NCI-H2171 treated with DMSO at 0.1 percent for 48 hours (cell line): ENCODE measurements around the gene GPR173.

Experiments
- DNase-seq: peaks from one replicate; lab custom pipeline; 2025; lab: John Stamatoyannopoulos, UW

Gene GPR173

GRCh38 chrX:53048169-53049126 is at the start of gene GPR173:
Gene GPR173, plus strand, starts transcription at chrX:53048789. Its CDS starts 27,833 bp downstream, at chrX:53076622.
- peak; percentile 60 for DNase-seq

GRCh38 chrX:53000447-53001135 is 48.0 kb upstream of the GPR173 start:
- no peak for DNase-seq

- DNase-seq: no peak
Observed at GRCh38 chrX:53001958-53002357, 46.6 kb upstream of the GPR173 start.

- no peak for DNase-seq
Observed at GRCh38 chrX:53003111-53003510, 45.5 kb upstream of the GPR173 start.

- no peak for DNase-seq
Observed at GRCh38 chrX:53004038-53004437, 44.6 kb upstream of the GPR173 start.

GRCh38 chrX:53004811-53005210 is 43.8 kb upstream of the GPR173 start:
- no peak for DNase-seq

GRCh38 chrX:53005327-53005726 is 43.3 kb upstream of the GPR173 start:
- no peak for DNase-seq

GRCh38 chrX:53009032-53009431 is 39.6 kb upstream of the GPR173 start:
- no peak for DNase-seq

- DNase-seq: no peak
Observed at GRCh38 chrX:53013291-53013690, 35.3 kb upstream of the GPR173 start.

- DNase-seq: no peak
Observed at GRCh38 chrX:53018627-53019026, 30.0 kb upstream of the GPR173 start.

GRCh38 chrX:53022381-53022780 is 26.2 kb upstream of the GPR173 start:
- no peak for DNase-seq

- DNase-seq: no peak
Observed at GRCh38 chrX:53028678-53029077, 19.9 kb upstream of the GPR173 start.

- no peak for DNase-seq
Observed at GRCh38 chrX:53031380-53031779, 17.2 kb upstream of the GPR173 start.

- DNase-seq: no peak
Observed at GRCh38 chrX:53036149-53036548, 12.4 kb upstream of the GPR173 start.

GRCh38 chrX:53039236-53039635 is 9.4 kb upstream of the GPR173 start:
- no peak for DNase-seq

- DNase-seq: no peak
Observed at GRCh38 chrX:53044995-53045394, 3.6 kb upstream of the GPR173 start.

- DNase-seq: no peak
Observed at GRCh38 chrX:53047228-53047627, 1.4 kb upstream of the GPR173 start.

GRCh38 chrX:53049127-53049517 is 533 bp downstream of the GPR173 start:
- DNase-seq: no peak

- no peak for DNase-seq
Observed at GRCh38 chrX:53050841-53051240, 2.3 kb downstream of the GPR173 start.

GRCh38 chrX:53055244-53055849 is 6.8 kb downstream of the GPR173 start:
- DNase-seq: no peak

GRCh38 chrX:53056292-53056691 is 7.7 kb downstream of the GPR173 start:
- DNase-seq: no peak

- DNase-seq: no peak
Observed at GRCh38 chrX:53065104-53065503, 16.5 kb downstream of the GPR173 start.

GRCh38 chrX:53071064-53071463 is 22.5 kb downstream of the GPR173 start:
- DNase-seq: no peak
